WI38 (cell line): Measurements from ENCODE around the gene PPP3CA.
"Not testable (repeated sequence)": the region's sequence is repeated elsewhere in the genome, so short reads cannot be mapped to it uniquely, and the experiment has no call there.

Source experiments
- H3K4me3 ChIP-seq: 2 replicates; pipeline ENCODE4 v1.5.1; 2011; ENCODE audit warnings: low read depth, mild to moderate bottlenecking, control low read depth, low read length
- TF ChIP-seq, protein P1 (sequence below): IDR thresholded peaks from 2 replicates; pipeline ENCODE4 v1.5.1; 2012; ENCODE audit warnings: low read depth, mild to moderate bottlenecking, control low read depth, low read length

The PPP3CA gene

DNA sequence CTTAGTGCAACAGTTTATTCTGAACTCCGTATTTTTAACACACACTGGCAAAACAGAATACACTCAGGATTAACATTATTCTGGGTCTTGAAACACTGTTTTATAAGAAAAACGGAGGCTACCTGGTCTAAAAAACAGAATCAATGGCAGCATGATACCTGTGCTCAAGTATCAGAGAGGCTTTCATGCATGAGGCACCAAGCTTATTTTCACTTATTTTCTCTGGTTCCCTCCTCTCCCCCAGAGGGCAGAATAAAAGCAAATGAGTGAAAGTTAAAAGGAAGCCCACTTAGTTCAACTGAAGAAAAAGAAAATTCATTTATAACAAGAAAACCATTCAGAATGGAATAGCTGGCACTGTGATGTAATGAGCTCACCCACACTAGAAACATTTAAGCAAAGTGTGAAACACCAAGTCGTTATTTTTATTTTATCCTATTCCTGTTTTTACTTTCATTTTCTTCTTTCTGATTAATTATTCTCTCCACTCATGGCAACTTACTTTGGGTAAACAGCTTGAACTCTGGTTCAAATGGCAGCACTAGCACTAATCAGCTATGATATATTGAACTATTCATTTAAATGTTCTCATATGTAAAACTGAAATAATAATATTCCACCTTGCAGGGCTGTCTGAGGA is 211.8 kb downstream of the PPP3CA start:
- TF ChIP-seq, protein P1, sequence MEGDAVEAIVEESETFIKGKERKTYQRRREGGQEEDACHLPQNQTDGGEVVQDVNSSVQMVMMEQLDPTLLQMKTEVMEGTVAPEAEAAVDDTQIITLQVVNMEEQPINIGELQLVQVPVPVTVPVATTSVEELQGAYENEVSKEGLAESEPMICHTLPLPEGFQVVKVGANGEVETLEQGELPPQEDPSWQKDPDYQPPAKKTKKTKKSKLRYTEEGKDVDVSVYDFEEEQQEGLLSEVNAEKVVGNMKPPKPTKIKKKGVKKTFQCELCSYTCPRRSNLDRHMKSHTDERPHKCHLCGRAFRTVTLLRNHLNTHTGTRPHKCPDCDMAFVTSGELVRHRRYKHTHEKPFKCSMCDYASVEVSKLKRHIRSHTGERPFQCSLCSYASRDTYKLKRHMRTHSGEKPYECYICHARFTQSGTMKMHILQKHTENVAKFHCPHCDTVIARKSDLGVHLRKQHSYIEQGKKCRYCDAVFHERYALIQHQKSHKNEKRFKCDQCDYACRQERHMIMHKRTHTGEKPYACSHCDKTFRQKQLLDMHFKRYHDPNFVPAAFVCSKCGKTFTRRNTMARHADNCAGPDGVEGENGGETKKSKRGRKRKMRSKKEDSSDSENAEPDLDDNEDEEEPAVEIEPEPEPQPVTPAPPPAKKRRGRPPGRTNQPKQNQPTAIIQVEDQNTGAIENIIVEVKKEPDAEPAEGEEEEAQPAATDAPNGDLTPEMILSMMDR, result no peak
- H3K4me3 ChIP-seq, result no peak overlapping the region

DNA sequence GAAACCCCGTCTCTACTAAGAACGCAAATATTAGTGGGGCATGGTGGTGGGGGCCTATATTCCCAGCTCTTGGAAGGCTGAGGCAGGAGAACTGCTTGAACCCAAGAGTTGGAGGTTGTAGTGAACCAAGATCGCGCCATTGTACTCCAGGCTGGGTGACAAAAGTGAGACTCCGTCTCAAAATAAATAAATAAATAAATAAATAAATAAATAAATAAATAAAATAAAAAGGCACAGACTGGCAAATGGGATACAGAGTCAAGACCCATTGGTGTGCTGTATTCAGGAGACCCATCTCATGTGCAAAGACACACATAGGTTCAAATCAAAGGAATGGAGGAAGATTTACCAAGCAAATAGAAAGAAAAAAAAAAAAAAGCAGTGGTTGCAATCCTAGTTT is 216.3 kb downstream of the PPP3CA start:
- not testable (repeated sequence) for H3K4me3 ChIP-seq

- not testable (repeated sequence) for H3K4me3 ChIP-seq
These were observed 218.4 kb downstream of the PPP3CA start for GRCh38 chr4:101128898-101129297.

DNA sequence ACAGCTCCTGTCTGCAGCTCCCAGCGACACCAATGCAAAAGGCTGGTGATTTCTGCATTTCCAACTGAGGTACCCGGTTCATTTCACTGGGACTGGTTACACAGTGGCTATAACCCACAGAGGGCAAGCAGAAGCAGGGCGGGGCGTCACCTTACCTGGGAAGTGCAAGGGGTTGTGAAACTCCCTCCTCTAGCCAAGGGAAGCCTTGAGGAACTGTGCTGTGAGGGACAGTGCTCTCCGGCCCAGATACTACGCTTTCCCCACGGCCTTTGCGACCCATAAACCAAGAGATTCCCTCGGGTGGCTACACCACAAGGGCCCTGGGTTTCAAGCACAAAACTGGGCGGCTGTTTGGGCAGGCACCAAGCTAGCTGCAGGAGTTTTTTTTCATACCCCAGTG is 218.9 kb downstream of the PPP3CA start:
- TF ChIP-seq, protein P1, result no peak

GRCh38 chr4:101127176-101127790 is 220.0 kb downstream of the PPP3CA start:
- no peak overlapping the region for H3K4me3 ChIP-seq
- TF ChIP-seq, protein P1, result no peak

More for the DNA sequence above, 218.9 kb downstream of the PPP3CA start:
- no peak overlapping the region for H3K4me3 ChIP-seq

DNA sequence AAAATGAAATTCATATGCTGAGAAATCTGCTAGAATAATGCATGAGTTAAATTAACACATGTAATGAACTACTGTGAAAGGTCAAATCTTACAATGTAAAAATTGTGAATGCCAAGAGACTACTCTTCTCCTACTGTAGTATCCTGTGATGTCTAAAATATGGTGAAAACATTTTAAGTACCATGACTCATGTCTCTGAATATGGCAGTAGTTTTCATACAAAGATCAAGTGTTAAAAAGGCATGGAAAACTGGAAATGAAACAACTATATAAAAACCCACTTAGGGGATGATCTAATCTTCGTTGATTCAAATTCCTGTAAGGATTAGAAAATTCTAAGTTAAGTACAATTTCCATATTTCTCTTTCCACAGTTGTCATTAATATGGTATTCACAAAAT is 221.3 kb downstream of the PPP3CA start:
- H3K4me3 ChIP-seq, result no peak overlapping the region
- TF ChIP-seq, protein P1, result no peak

- no peak overlapping the region for H3K4me3 ChIP-seq
- TF ChIP-seq, protein P1, result no peak
These were observed 222.0 kb downstream of the PPP3CA start for GRCh38 chr4:101125045-101125942.

- TF ChIP-seq, protein P1, result no peak
- no peak overlapping the region for H3K4me3 ChIP-seq
These were observed 224.1 kb downstream of the PPP3CA start for GRCh38 chr4:101123231-101123630.
